Left lung (tissue), 10 donors: ENCODE measurements around the gene PSMD1. TPM values are rescaled to one million over a fixed set of nuclear protein-coding genes. Genes with fewer than 3 reads are reported as not detected.
"Not testable (repeated sequence)": the region's sequence is repeated elsewhere in the genome, so short reads cannot be mapped to it uniquely, and the experiment has no call there.

Experiments used
- ATAC-seq: fragments of 200-7000 bp; cut with Tn5 transposase; one replicate; pipeline ENCODE4 v1.9.1; 2020; ENCODE audit warnings: moderate library complexity
- DNase-seq, 4 donors: peaks; one replicate each; pipeline ENCODE4 v3.0.0-alpha.2; 2013 to 2020
- H3K27ac ChIP-seq, 2 donors: fragments of 200-600 bp; sonication (generic) in 1 of 2; one replicate each; pipeline versions ENCODE4 v1.5.0 to v1.8.0; 2020 to 2021
- H3K27me3 ChIP-seq, 2 donors: fragments of 200-600 bp; sonication (generic) in 1 of 2; one replicate each; pipeline versions ENCODE4 v1.5.0 to v1.8.0; 2020 to 2021
- H3K36me3 ChIP-seq, 2 donors: fragments of 200-600 bp; sonication (generic) in 1 of 2; one replicate each; pipeline versions ENCODE4 v1.5.0 to v1.8.0; 2020 to 2021
- H3K4me1 ChIP-seq, 2 donors: fragments of 200-600 bp; one replicate each; pipeline ENCODE4 v1.8.0; 2021
- H3K4me3 ChIP-seq, 2 donors: fragments of 200-600 bp; sonication (generic) in 1 of 2; one replicate each; pipeline versions ENCODE4 v1.5.0 to v1.8.0; 2020 to 2021; ENCODE audit warnings: mild to moderate bottlenecking in 1 of 2
- H3K9me3 ChIP-seq, 2 donors: fragments of 200-600 bp; sonication (generic) in 1 of 2; one replicate each; pipeline versions ENCODE4 v1.5.0 to v1.8.0; 2020 to 2021
- CTCF ChIP-seq, 2 donors: fragments of 200-600 bp; sonication (generic) in 1 of 2; IDR thresholded peaks; one replicate each; pipeline versions ENCODE4 v1.5.0 to v1.8.0; 2021; ENCODE audit warnings: antibody characterized with exemption in 2 of 2
- intact Hi-C, 2 donors: fragments of 100-400 bp; cut with DNase I; formaldehyde crosslinking; loops; one replicate each; pipeline versions ENCODE4 v1.11.2 to v1.14.2; 2022
- polyA plus RNA-seq, 6 donors: library from polyadenylated mRNA; unstranded; fragments of 120-200 nt; gene quantifications; one replicate each; pipeline ENCODE4 v1.2.1, GENCODE V29; 2013; ENCODE audit not compliant: insufficient read length in 6 of 6
- total RNA-seq, 2 donors: library from RNA; stranded (reverse); fragmentation: NEBNext Ultra II Directional; extraction: Animal tissue kit (Norgen Biotek cat#: 25700); gene quantifications; one replicate each; pipeline ENCODE4 v1.2.1, GENCODE V29; 2021
- donor health status: DM: no; HTN: yes; CAD: no.
- donor health status: DM: no; HTN: no; CAD: no.

PSMD1 gene
- total and polyA plus RNA-seq, 8 donors: 62.9 to 118 (median 75.9) TPM

- Histone ChIP-seq H3K36me3 (peaks cover 0 to 18% of the 10 kb centered on the region in 2 donors), H3K4me3 (no peak overlapping the region), H3K27ac (peak overlapping the region in 1 of 2 donors; percentile 1), H3K4me1 (no peaks in the 10 kb centered on the region), H3K9me3 (no peaks in the 10 kb centered on the region), H3K27me3 (no peaks in the 10 kb centered on the region)
- no peak for TF ChIP-seq CTCF (IDR thresholded peaks at IDR 0.05)
- DNase-seq (no peak), ATAC-seq (peak; percentile 39)
- intact Hi-C loops: no loop called here
Measured at GRCh38 chr2:231134910-231135655, 78.4 kb downstream of the PSMD1 start.

GRCh38 chr2:231138699-231139098 lies 82.0 kb downstream of the PSMD1 start:
- Histone ChIP-seq H3K27me3 (no peaks in the 10 kb centered on the region), H3K4me1 (no peaks in the 10 kb centered on the region), H3K36me3 (peaks cover 0 to 28% of the 10 kb centered on the region in 2 donors), H3K4me3 (no peak overlapping the region), H3K27ac (no peak overlapping the region), H3K9me3 (no peaks in the 10 kb centered on the region)
- ATAC-seq (no peak), DNase-seq (peak in 1 of 4 donors; percentile 20)
- TF ChIP-seq CTCF (IDR thresholded peaks at IDR 0.05): no peak
- intact Hi-C loops: no loop called here

GRCh38 chr2:231139796-231140195 lies 83.1 kb downstream of the PSMD1 start:
- Histone ChIP-seq H3K36me3 (peaks cover 0 to 28% of the 10 kb centered on the region in 2 donors), H3K4me1 (no peaks in the 10 kb centered on the region), H3K27ac (no peak overlapping the region), H3K9me3 (no peaks in the 10 kb centered on the region), H3K4me3 (no peak overlapping the region), H3K27me3 (no peaks in the 10 kb centered on the region)
- no peak for TF ChIP-seq CTCF (IDR thresholded peaks at IDR 0.05)
- intact Hi-C loops: no loop called here
- DNase-seq (no peak), ATAC-seq (no peak)

GRCh38 chr2:231140808-231141207 lies 84.1 kb downstream of the PSMD1 start:
- H3K4me3 ChIP-seq, intact Hi-C loops, H3K27ac ChIP-seq, H3K9me3 ChIP-seq, H3K4me1 ChIP-seq, H3K27me3 ChIP-seq, ATAC-seq: not testable (repeated sequence)
- peak in 1 of 4 donors; percentile 50 for DNase-seq
- H3K36me3 ChIP-seq: peaks cover 0 to 29% of the 10 kb centered on the region in 2 donors

GRCh38 chr2:231144896-231145295 lies 88.2 kb downstream of the PSMD1 start:
- Histone ChIP-seq H3K4me3 (no peak overlapping the region), H3K27ac (no peak overlapping the region), H3K27me3 (no peaks in the 10 kb centered on the region), H3K4me1 (no peaks in the 10 kb centered on the region), H3K36me3 (peaks cover 0 to 54% of the 10 kb centered on the region in 2 donors), H3K9me3 (no peaks in the 10 kb centered on the region)
- ATAC-seq (no peak), DNase-seq (no peak)
- no peak for TF ChIP-seq CTCF (IDR thresholded peaks at IDR 0.05)
- intact Hi-C loops: no loop called here

GRCh38 chr2:231146665-231147064 lies 90.0 kb downstream of the PSMD1 start:
- Histone ChIP-seq H3K4me3 (no peak overlapping the region), H3K4me1 (no peaks in the 10 kb centered on the region), H3K27ac (no peak overlapping the region), H3K9me3 (no peaks in the 10 kb centered on the region), H3K36me3 (peaks cover 0 to 50% of the 10 kb centered on the region in 2 donors), H3K27me3 (no peaks in the 10 kb centered on the region)
- TF ChIP-seq CTCF (IDR thresholded peaks at IDR 0.05): no peak
- intact Hi-C loops: no loop called here
- DNase-seq: no peak
- no peak for ATAC-seq
